RWPE1 (cell line): ENCODE data around the gene HK3.

Experiments used
- CTCF ChIA-PET: fragments of 350-600 bp; sonication (Branson Sonifier 250); formaldehyde crosslinking; extraction: SDS; loops from one replicate; lab custom pipeline; 2021; lab: Yijun Ruan, JAX
- POLR2A ChIA-PET: fragments of 400-600 bp; formaldehyde crosslinking; extraction: SDS; loops from one replicate; lab custom pipeline; 2020; ENCODE audit warnings: antibody characterized with exemption; ENCODE audit not compliant: low non-redundant PET; lab: Yijun Ruan, JAX
- DNase-seq: peaks from one replicate; pipeline ENCODE4 v3.0.0; 2012; ENCODE audit warnings: low spot score
- H3K27ac ChIP-seq: fragments of 450-650 bp; 2 replicates; pipeline ENCODE4 v1.5.1; 2017
- CTCF ChIP-seq: fragments of 450-650 bp; conservative IDR thresholded peaks from 2 replicates; pipeline ENCODE4 v1.5.1; 2017; ENCODE audit warnings: low read depth, mild to moderate bottlenecking

The HK3 gene

GRCh38 chr5:176882567-176882903 lies 16.6 kb downstream of the HK3 start:
- no peak for TF ChIP-seq CTCF
- no peak overlapping the region for H3K27ac ChIP-seq
- no peak for DNase-seq
- POLR2A ChIA-PET = no interaction called here
- CTCF ChIA-PET = interaction anchor here (0.6 to 0.8 kb wide), 2 partner anchors 12 to 75 kb away, joined by 4 read pairs; no protein-coding TSS in a partner anchor

- CTCF ChIA-PET = interaction anchor here (0.5 to 0.8 kb wide), 4 partner anchors 46 to 668 kb away, joined by 3 to 4 read pairs (median 3); no protein-coding TSS in a partner anchor
- H3K27ac ChIP-seq = no peak overlapping the region
- POLR2A ChIA-PET = interaction anchor here (0.6 kb wide), 1 partner anchor 45 kb away, joined by 4 read pairs; no protein-coding TSS in a partner anchor
- DNase-seq = no peak
- no peak for TF ChIP-seq CTCF
Observed at GRCh38 chr5:176881816-176882566, 17.2 kb downstream of the HK3 start.

GRCh38 chr5:176881021-176881749 lies 18.0 kb downstream of the HK3 start:
- ChIA-PET CTCF (no interaction called here), POLR2A (interaction anchor here (0.6 kb wide), 1 partner anchor 46 kb away, joined by 4 read pairs; no protein-coding TSS in a partner anchor)
- no peak for TF ChIP-seq CTCF
- H3K27ac ChIP-seq = no peak overlapping the region
- no peak for DNase-seq

- ChIA-PET CTCF (interaction anchor here (0.6 kb wide), 1 partner anchor 211 kb away, joined by 4 read pairs; no protein-coding TSS in a partner anchor), POLR2A (no interaction called here)
- TF ChIP-seq CTCF = no peak
- no peak for DNase-seq
- H3K27ac ChIP-seq = no peak overlapping the region
Observed at GRCh38 chr5:176880366-176881020, 18.7 kb downstream of the HK3 start.

GRCh38 chr5:176879663-176880361 lies 19.3 kb downstream of the HK3 start:
- POLR2A ChIA-PET = no interaction called here
- H3K27ac ChIP-seq = no peak overlapping the region
- no peak for TF ChIP-seq CTCF
- CTCF ChIA-PET = interaction anchor here (0.6 to 1.2 kb wide), 3 partner anchors 27 to 222 kb away, joined by 3 to 4 read pairs (median 3); no protein-coding TSS in a partner anchor
- no peak for DNase-seq
